Measurements from ENCODE around the gene ROR1. TPM values are rescaled to one million over a fixed set of nuclear protein-coding genes. Genes with fewer than 3 reads are reported as not detected.

ROR1 gene
- total RNA-seq, 3 donors from 2014 or later = 3.1 to 19.8 (median 3.4) TPM

DNA sequence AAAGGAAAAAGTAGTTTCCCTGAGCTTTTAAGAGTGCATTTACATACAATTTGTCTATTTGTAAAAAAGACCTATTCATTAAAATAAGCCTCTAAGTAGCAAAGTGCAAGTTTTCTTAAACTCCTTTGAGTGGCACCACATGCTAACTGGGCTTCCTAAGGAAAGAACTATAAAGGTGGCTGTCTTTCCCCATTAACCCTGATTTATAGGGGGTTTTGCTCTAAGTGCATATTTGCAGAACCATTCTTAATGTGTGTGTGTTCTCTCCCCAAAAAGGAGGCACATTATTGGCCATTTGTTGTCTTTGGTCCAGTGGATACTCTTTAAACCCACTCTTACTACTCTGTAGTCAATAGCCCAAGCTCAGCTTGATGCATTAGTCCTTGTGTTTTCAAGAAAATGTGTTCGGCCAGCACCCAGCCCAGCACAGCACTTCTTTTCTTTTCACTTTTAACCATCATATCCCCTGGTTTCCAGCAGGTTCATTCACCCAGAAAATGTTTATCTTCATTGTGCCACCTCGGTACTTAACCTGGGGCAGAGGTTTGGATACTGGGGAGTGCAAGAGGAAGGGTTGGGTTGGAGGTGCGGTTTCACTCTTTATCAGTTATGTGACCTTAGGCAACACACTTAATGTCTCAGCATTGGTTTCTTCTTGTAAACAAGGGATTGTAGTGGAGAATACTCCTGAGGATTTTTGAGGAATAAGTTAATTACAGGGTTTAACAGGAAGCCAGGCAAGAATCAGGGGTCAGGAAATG, 267.7 kb downstream of the ROR1 start:
- intact Hi-C loops (cut with DNase I, micrococcal nuclease) = no loop called here
- H3K4me1 ChIP-seq (ENCODE audit: low read depth) = no peaks in the 10 kb centered on the region

GRCh38 chr1:64042331-64043100, 268.7 kb downstream of the ROR1 start:
- no peak for DNase-seq
- no peak overlapping the region for H3K4me3 ChIP-seq
- no peak for ATAC-seq
- no peaks in the 10 kb centered on the region for H3K36me3 ChIP-seq (ENCODE audit: low read depth)
- H3K9me3 ChIP-seq = no peaks in the 10 kb centered on the region
- TF ChIP-seq, protein P1, sequence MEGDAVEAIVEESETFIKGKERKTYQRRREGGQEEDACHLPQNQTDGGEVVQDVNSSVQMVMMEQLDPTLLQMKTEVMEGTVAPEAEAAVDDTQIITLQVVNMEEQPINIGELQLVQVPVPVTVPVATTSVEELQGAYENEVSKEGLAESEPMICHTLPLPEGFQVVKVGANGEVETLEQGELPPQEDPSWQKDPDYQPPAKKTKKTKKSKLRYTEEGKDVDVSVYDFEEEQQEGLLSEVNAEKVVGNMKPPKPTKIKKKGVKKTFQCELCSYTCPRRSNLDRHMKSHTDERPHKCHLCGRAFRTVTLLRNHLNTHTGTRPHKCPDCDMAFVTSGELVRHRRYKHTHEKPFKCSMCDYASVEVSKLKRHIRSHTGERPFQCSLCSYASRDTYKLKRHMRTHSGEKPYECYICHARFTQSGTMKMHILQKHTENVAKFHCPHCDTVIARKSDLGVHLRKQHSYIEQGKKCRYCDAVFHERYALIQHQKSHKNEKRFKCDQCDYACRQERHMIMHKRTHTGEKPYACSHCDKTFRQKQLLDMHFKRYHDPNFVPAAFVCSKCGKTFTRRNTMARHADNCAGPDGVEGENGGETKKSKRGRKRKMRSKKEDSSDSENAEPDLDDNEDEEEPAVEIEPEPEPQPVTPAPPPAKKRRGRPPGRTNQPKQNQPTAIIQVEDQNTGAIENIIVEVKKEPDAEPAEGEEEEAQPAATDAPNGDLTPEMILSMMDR (IDR thresholded peaks at IDR 0.05) = no peak
- intact Hi-C loops (cut with DNase I, micrococcal nuclease) = no loop called here
- H3K4me1 ChIP-seq (ENCODE audit: low read depth) = no peaks in the 10 kb centered on the region

More for the DNA sequence above, 267.7 kb downstream of the ROR1 start:
- Histone ChIP-seq H3K4me3 (no peak overlapping the region), H3K36me3 (ENCODE audit: low read depth) (no peaks in the 10 kb centered on the region), H3K9me3 (no peaks in the 10 kb centered on the region)
- DNase-seq (no peak), ATAC-seq (no peak)
- TF ChIP-seq, protein P1 (IDR thresholded peaks at IDR 0.05) = no peak

DNA sequence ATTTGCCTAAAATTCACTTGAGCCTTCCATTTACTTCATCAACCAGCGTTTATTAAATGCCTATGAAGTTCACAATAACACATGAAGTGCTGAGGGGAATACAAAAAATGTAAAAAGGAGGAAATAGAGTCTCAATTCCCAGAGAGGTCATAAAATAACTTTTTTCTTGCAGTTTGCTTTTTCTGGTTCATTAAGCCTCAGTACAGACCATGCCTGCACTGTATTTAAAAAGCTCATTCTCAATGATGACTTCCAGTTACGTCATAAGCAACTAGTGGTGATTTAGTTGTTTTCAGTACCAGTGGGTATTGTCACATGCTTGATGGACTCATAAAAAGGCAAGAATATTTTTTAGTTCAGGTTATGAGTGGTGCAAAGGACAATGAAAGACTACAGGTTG, 269.5 kb downstream of the ROR1 start:
- ATAC-seq = no peak
- Histone ChIP-seq H3K4me3 (no peak overlapping the region), H3K9me3 (no peaks in the 10 kb centered on the region), H3K4me1 (ENCODE audit: low read depth) (no peaks in the 10 kb centered on the region), H3K36me3 (ENCODE audit: low read depth) (no peaks in the 10 kb centered on the region)
- intact Hi-C loops (cut with DNase I, micrococcal nuclease) = no loop called here
- TF ChIP-seq, protein P1 (IDR thresholded peaks at IDR 0.05) = no peak
- DNase-seq = no peak

DNA sequence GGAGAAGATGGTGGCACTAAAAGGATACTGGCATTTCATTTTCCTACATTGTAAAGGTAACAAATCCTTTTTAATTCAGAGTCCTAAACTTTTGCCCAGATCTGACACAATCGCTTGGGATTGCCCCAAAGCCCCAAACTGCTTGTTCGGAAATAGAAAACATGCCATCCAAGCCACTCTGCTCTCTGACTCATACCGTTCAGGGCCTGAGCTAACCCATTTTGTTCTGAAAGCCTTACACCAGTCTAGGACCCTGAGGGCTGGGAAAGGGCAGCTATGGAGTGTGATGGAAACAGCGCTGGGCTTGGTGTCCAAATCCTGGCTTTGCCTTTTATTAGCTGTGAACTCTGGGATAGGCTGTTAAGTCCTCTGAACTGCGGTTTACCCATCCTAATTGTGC, 270.2 kb downstream of the ROR1 start:
- Histone ChIP-seq H3K36me3 (ENCODE audit: low read depth) (no peaks in the 10 kb centered on the region), H3K4me3 (no peak overlapping the region), H3K9me3 (no peaks in the 10 kb centered on the region), H3K4me1 (ENCODE audit: low read depth) (no peaks in the 10 kb centered on the region)
- intact Hi-C loops (cut with DNase I, micrococcal nuclease) = no loop called here
- no peak for ATAC-seq
- no peak for DNase-seq
- TF ChIP-seq, protein P1 (IDR thresholded peaks at IDR 0.05) = no peak

GRCh38 chr1:64046243-64046642, 272.4 kb downstream of the ROR1 start:
- DNase-seq = no peak
- Histone ChIP-seq H3K9me3 (no peaks in the 10 kb centered on the region), H3K4me1 (ENCODE audit: low read depth) (no peaks in the 10 kb centered on the region), H3K4me3 (no peak overlapping the region), H3K36me3 (ENCODE audit: low read depth) (no peaks in the 10 kb centered on the region)
- intact Hi-C loops (cut with DNase I, micrococcal nuclease) = no loop called here
- ATAC-seq = no peak
- TF ChIP-seq, protein P1 (IDR thresholded peaks at IDR 0.05) = no peak

All from mucosa of descending colon (tissue), 3 donors.